HG03280 (cell line): ENCODE results near the gene PIK3R3.
"Not testable (repeated sequence)": the region's sequence is repeated elsewhere in the genome, so short reads cannot be mapped to it uniquely, and the experiment has no call there.

Experiments used
- ATAC-seq: cut with Tn5 transposase; IDR thresholded peaks from one replicate; pipeline ENCODE4 v1.9.1; 2021; ENCODE audit warnings: mild to moderate bottlenecking, moderate library complexity; ENCODE audit not compliant: unreplicated experiment

The PIK3R3 gene

DNA sequence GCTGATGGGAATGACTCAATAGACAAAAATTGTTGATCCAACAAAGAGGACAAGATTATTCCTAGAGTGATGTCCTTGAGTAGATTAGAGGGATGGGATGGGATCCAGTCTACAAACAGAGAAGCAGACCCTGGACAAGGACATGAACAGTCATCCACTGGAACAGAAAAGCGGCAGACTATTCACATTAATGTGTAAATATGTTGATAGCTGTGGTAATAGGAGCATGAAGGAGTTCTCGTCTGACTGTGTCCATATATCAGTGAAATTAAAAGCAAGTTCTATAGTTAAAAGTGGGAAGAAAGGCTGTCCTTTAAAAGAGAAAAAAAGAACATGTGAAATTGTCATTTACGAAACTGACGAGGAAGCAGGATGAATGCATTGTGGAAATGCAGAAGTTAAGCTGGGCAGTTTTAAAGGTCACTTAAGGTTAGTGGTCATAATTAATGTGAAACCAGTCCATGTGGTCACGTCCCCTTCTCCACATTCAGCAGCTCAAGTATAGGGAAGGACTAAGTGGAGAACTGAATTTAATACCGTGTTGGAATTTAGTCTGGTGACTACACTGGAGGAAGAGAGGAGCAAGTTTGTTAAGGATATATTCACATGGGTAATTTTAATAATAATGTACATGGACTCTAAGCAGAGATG lies 62.1 kb downstream of the PIK3R3 start:
- ATAC-seq, result no peak

DNA sequence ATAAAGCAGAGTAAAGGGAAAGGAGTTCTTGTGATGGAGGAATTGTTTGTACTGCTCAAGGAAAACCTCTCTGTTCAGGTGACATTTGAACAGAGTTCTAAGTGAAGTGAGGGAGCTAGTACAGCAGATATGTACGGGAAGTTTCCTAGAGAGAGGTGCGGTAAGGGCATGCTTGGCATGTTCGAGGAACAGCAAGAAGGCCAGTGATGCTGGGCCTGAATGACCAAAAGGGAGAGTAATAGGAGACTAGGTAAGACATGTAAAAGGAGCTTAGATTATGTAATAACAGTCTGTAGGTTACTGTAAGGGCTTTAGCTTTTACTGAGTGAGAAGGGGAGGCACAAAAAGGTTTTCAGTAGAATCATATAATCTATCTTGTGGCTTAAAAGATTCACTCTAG lies 63.9 kb downstream of the PIK3R3 start:
- ATAC-seq, result no peak

DNA sequence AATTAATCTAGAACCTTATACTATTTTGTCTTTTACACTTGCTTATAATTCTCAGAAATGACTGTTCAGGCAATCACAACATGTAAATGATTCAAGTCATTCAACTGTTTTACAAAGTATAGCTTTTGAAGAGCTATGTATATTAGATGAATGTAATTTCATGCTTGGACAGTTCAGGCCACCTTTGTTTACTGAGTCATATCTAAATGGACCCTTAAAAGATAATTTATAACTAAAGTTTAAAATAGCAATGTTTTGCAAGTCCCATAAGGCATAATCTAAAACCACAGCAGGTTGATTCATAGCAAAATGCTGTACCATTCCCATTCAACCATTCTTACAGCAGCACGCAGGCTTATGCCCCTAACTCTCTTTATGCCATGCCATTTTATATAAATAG lies 64.8 kb downstream of the PIK3R3 start:
- no peak for ATAC-seq

DNA sequence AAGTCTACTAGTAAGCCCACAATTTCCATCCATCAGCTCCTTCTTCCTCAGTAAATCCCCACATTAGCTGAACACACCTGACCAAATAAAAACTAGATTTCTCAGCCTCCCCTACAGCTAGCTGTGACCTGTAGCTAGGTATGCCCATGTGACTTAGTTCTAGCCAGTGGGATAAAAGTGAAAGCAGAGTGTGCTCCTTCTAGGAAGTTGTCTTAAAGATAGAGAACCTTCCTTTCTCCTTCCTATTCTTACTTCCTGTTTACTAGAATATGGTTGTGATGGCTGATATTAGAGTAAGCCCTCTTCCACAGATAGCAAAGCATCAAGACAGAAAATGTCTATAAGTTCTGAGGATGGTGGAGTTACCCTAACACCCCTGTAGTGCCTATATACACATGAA lies 67.0 kb downstream of the PIK3R3 start:
- no peak for ATAC-seq

DNA sequence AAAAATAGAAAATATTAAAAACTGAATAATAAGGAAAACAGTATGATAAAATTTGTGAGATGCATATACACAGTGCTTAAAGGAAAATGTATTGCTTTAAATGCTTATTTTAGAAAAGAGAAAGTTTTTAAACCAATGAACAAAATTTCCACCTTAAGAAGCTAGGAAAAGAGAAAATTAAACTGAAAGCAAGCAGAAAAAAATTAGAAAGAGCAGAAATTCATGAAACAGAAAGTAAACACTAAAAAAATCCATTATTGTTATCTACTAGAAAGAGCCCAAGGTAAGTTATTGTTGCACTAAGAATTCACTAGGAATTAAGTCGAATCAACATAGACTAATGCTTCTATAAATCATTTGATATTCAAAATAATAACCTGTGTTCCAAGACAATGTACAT lies 67.7 kb downstream of the PIK3R3 start:
- ATAC-seq, result no peak

DNA sequence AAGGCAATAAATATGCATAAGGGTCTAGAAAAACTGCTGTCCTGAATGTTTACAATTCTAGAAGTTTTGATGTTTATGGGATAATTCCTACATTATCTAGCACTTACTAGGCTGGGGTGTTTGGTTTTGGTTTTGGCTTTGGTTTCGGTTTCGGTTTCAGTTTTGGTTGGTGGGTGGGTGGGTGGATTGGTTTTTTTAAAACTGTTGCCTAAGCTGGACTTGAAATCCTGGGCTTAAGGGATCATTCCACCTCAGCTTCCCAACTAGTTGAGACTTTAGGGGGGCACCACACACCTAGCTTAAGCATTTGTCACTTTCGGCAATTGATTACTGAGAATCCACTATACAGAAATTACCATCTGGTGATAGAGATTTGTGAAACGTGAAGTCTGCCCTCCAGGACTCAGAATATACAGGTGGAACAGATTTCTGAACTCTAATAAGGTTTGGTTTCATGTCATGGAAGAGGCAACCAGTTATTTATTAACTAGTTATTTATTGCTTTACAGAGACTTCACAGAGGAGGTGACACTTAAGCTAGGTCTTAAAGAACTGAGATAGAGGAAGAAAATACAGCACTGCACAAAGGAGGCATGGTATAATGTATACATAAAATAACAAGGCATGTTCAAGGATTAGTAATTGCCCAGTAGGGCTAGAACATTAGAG lies 69.6 kb downstream of the PIK3R3 start:
- no peak for ATAC-seq

DNA sequence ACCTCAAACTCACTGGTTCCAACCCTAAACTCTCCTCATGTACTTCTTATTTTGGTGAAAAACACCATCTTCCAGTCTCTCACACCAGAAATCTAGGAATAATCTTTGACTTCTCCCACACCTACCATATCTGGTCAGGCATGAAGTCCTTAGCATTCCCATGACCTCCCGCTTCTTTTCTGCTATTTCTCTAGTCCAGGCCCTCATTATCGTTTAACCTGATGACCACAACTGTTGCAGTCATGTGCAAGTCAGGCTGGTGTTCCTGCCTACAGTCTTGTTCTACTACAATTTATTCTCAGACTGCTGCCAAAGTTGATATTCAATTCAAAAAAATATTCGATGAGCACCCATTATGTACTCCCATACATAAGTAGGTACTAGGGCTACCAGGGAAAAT lies 71.3 kb downstream of the PIK3R3 start:
- ATAC-seq, result no peak

DNA sequence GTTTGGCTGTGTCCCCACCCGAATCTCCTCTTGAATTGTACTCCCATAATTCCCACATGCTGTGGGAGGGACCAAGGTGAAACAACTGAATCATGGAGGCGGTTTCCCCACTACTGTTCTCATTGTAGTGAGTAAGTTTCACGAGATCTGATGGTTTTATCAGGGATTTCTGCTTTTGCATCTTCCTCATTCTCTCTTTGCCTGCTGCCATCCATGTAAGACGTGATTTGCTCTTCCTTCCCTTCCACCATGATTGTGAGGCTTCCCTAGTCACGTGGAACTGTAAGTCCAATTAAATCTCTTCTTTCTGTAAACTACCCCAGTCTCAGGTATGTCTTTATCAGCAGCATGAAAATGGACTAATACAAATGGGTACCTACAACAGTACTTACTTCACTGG lies 73.5 kb downstream of the PIK3R3 start:
- ATAC-seq, result no peak

DNA sequence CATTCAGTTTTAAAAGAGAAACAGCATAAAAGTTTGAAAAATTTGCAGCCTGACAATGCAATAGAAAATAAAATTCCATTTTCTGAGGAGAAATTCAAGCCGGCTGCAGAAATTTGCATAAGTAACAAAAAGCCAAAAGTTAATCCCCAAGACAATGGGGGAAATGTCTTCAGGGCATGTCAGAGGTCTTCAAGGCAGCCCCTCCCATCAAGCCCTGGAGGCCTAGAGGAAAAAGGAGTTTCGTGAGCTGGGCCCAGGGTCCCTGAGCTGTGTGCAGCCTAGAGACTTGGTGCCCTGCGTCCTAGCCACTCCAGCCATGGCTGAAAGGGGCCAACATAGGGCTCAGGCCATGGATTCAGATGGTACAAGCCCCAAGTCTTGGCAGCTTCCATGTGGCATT lies 74.6 kb downstream of the PIK3R3 start:
- no peak for ATAC-seq

DNA sequence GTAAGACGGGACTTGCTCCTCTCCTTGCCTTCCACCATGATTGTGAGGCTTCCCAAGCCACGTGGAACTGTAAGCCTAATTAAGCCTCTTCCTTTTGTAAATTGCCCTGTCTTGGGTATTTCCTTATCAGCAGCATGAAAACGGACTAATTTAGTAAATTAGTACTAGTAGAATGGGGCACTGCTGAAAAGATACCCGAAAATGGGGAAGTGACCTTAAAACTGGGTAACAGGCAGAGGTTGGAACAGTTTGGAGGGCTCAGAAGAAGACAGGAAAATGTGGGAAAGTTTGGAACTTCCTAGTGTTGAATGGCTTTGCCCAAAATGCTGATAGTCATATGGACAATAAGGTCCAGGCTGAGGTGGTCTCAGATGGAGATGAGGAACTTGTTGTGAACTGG lies 75.2 kb downstream of the PIK3R3 start:
- not testable (repeated sequence) for ATAC-seq

DNA sequence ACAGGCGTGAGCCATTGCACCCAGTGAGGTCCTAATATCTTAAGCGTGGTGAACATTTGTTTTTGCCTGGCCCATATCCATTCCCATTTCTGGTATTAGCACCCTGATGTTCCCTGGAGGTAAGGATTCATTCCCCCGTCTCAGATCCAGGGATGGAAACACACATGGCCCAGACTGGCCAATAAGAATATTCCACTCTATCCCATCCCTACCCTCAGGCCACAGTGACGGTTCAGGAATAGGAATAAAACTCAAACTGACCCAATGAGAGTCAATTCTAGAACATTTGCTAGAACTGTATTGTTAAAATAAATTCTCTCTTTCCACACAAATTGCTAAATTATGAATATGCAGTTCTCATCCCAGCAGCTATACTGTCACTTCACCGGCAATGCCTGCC lies 76.1 kb downstream of the PIK3R3 start:
- ATAC-seq, result no peak

DNA sequence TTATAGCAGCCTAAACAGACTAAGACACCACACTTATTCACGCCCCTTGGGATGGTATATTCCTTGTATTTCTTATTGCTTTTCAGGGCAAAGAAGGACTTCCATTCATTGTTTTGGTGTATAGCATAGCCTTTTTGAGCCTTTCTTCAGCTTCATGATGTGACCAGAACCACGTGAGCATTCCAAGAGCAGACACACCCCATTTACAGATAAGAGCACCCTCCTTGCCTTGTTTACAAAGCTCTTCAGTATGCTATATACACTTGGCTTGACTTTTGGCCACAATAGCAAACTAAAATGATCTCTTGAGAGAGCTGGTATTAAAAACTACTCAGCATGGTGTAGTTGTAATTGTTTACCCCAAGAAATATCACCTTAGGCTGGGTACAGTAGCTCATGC lies 78.7 kb downstream of the PIK3R3 start:
- ATAC-seq, result no peak

DNA sequence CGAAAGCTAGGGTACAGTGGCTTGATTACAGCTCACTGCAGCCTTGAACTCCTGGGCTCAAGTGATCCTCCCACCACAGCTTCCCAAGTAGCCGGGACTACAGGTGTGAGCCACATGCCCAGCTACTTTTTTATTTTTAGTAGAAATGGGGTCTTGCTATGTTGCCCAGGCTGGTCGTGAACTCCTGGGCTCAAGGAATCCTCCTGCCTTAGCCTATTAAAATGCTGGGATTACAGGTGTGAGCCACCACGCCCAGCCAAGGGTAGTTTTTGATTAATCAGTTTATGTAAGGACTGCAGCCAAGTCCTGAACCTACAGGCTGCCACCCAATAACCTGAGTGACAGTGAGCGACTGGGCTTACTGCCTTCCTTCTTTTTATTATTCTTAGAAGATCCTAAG lies 88.3 kb downstream of the PIK3R3 start:
- ATAC-seq, result no peak

DNA sequence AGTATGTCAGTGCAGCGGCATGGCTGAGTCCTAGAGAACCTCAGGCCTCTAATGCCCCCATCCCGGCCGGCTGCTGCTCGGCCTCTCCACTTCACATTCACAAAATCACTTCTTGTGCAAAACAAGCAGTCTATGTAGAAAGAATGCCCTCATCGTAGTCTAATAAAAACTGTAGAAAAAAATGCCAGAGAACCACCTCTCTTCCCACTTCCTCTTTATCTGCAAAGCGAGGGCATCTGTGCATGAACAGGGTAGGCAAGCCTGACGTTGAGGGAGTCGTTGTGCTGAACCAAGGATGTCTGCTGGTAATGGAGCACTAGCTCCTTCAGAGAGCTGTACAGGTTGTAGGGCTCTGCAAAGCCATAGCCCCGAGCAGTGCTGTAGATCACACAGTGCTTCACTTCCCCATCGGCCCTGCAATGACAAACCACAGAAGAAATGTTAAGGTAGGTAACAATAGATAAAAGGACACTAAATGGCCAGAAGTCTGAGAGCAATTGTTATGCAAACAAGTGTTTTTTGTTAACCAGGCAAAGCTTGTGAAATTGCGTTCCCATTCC lies 88.9 kb downstream of the PIK3R3 start:
- ATAC-seq, result peak; percentile 70

DNA sequence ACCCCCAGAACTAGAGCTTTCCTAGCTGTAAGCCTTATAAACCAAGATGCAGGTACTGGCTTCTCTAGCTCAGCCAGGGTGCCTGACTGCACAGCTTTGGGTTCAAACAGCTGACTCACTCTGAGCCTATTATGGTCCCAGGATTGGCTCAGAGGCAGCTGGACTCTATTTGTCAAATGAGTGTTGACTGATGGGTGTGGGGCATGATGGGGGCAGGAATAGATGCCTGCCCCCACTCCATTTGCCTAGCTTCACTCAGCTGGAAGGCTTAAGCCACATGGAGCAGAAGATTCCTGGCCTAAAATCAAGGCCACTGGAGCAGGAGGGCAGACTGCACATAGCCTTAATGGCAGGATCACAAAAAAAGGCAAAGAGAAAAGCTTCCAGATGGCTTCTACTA lies 90.5 kb downstream of the PIK3R3 start:
- ATAC-seq, result no peak

DNA sequence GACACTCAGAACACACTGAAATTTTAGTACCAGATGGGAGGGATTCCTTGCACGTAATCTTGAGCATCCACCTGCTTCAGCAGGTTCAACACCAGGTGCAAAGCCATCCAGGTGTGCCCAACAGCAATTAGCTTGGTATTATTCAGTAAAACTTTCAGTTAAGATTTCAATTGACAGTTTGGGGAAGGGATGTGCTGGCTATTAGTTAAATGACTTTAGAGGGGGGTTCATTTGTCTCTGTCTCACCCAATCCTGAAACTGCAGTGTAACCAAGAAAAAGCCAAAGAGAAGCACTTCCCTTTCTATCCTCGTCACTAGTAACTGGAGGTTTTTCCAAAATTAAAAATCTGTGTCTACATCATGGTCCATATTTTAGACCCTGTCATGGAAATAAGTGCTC lies 90.9 kb downstream of the PIK3R3 start:
- no peak for ATAC-seq

DNA sequence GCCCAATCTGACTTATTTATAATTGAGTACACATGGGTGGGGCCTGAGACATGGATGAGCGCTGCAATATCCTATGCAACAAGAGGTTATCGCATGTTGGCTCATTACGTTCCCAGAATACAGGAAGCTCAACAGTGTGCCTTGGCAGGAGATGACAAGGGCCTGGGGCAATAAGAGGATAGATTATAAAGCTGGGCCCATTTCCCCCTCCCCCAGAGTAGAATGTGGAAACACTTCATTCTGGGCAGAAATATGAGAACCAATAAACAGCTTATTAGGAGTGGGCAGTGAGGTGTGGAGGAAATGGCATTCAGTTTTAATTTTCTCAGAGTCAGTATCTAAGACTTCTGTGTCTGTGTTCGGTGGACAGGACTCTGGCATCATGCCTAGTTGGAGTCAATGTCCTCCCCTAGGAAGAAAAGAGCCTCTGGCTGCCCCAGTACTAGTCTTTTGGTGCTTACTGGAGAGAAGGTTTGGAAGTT lies 92.8 kb downstream of the PIK3R3 start:
- ATAC-seq, result no peak

DNA sequence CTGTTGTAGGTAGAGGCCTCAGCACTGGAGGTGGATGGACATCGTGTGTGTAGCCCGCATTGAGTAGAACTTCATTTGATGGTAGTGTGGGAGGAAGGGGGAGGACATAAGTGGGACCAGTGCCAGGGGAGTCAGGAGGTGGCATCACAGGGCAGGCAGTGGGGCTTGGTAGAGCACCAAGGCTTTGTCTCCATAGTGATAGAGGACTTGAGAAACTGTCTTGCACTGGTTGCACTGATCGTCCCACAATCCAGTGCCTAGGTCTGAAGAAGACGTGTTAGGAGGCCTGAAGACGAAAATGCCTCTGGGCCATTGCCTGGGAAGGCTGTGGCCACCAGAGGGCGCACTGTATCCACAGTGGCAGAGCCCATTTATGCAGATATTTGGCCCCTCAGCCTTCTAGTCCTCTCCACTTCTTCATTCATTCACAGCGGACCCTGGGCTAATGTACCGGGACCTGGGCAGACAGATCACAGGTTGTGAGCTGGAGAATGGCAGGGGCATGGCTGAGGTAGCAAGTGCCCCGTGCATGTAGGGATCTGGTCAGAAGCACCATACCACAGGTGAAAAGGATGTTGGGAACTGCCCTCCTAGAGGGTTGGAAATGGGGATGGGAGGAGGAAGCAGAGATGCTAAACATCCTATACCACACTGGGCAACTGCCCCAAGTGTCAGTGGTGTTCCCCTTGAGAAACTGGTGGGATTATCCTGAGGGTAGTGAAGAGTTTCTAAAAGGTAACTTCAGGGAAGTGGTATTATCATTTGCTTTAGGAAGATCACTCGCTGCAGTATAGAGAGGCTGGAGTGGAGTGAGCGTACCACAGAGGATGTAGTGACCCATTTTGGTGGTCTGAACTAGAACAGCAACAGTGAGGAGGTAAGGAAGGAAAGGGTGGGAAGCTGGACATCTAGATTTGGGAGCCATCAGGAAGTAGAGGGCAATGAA lies 95.3 kb downstream of the PIK3R3 start:
- peak; percentile 56 for ATAC-seq

DNA sequence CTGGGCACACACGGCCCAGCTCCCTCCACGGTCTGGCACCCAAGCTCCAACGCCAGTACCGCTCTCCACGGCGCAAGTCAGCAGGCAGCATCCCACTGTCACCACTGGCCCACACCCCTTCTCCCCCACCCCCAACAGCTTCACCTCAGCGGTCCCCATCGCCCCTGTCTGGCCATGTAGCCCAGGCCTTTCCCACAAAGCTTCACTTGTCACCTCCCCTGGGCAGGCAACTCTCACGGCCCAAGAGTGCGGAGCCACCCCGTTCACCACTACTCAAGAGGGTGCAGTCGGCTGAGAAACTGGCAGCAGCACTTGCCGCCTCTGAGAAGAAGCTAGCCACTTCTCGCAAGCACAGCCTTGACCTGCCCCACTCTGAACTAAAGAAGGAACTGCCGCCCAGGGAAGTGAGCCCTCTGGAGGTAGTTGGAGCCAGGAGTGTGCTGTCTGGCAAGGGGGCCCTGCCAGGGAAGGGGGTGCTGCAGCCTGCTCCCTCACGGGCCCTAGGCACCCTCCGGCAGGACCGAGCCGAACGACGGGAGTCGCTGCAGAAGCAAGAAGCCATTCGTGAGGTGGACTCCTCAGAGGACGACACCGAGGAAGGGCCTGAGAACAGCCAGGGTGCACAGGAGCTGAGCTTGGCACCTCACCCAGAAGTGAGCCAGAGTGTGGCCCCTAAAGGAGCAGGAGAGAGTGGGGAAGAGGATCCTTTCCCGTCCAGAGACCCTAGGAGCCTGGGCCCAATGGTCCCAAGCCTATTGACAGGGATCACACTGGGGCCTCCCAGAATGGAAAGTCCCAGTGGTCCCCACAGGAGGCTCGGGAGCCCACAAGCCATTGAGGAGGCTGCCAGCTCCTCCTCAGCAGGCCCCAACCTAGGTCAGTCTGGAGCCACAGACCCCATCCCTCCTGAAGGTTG lies 97.6 kb downstream of the PIK3R3 start:
- ATAC-seq, result no peak
